GM21390 (cell line): ENCODE data around the gene ZNF574.

Source experiments
- ATAC-seq: cut with Tn5 transposase; IDR thresholded peaks from one replicate; pipeline ENCODE4 v1.9.1; 2021; ENCODE audit not compliant: unreplicated experiment

The ZNF574 gene

GRCh38 chr19:42057846-42058245 is 18.1 kb upstream of the ZNF574 start:
- ATAC-seq = no peak

- no peak for ATAC-seq
These were observed 16.8 kb upstream of the ZNF574 start for GRCh38 chr19:42059196-42059595.

GRCh38 chr19:42060117-42060516 is 15.8 kb upstream of the ZNF574 start:
- no peak for ATAC-seq

- no peak for ATAC-seq
These were observed 13.6 kb upstream of the ZNF574 start for GRCh38 chr19:42062381-42062780.

GRCh38 chr19:42064432-42064831 is 11.5 kb upstream of the ZNF574 start:
- no peak for ATAC-seq

- no peak for ATAC-seq
These were observed 10.9 kb upstream of the ZNF574 start for GRCh38 chr19:42065051-42065450.

GRCh38 chr19:42065511-42065910 is 10.5 kb upstream of the ZNF574 start:
- no peak for ATAC-seq

GRCh38 chr19:42066075-42066754 is 9.8 kb upstream of the ZNF574 start:
- ATAC-seq = no peak

GRCh38 chr19:42067315-42067888 is 8.6 kb upstream of the ZNF574 start:
- no peak for ATAC-seq

- no peak for ATAC-seq
These were observed 7.6 kb upstream of the ZNF574 start for GRCh38 chr19:42068361-42068755.

- no peak for ATAC-seq
These were observed 7.0 kb upstream of the ZNF574 start for GRCh38 chr19:42068756-42069571.

- no peak for ATAC-seq
These were observed 6.2 kb upstream of the ZNF574 start, which contains the start of gene GRIK5 for GRCh38 chr19:42069619-42070351. GRIK5 (minus strand) TSS chr19:42070206; CDS start chr19:42065770, 4,436 bp downstream.

- ATAC-seq = no peak
These were observed 4.7 kb upstream of the ZNF574 start for GRCh38 chr19:42071247-42071646.

GRCh38 chr19:42074513-42075363 is 1.2 kb upstream of the ZNF574 start:
- no peak for ATAC-seq

- ATAC-seq = no peak
These were observed 676 bp upstream of the ZNF574 start for GRCh38 chr19:42075364-42075615.

GRCh38 chr19:42076380-42076944 is 496 bp downstream of the ZNF574 start:
- ATAC-seq = no peak

- no peak for ATAC-seq
These were observed 2.1 kb downstream of the ZNF574 start for GRCh38 chr19:42078058-42078457.

GRCh38 chr19:42078538-42079275 is 2.7 kb downstream of the ZNF574 start:
- ATAC-seq = no peak

GRCh38 chr19:42079276-42079669 is 3.3 kb downstream of the ZNF574 start:
- no peak for ATAC-seq
